Measurements from ENCODE around the gene TOGARAM2.

The TOGARAM2 gene

DNA sequence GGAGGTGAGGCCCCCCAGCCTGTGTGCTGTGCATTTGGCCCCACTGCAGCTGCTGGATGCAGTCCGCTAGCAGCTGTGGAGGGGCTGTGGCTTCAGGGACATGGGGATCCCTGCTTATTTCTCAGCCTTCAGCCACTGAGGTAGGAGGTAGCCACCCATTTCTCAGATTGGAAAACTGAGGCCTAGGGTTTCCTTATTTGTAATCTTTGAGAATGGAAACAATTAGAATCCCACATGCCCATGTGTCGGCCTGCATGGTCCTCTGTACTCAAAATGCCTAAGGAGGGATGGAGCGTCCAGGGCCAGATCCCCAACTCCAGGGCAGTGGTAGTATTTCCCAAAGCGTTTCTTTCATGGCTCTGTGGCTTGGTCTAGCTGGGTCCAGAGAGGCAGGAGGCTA is 42.1 kb downstream of the TOGARAM2 start:
- no peak for DNase-seq

GRCh38 chr2:29024882-29025430 is 43.9 kb downstream of the TOGARAM2 start:
- no peak for DNase-seq

- DNase-seq, result no peak
Observed at GRCh38 chr2:29025711-29026110, 44.6 kb downstream of the TOGARAM2 start.

- DNase-seq, result no peak
Observed at GRCh38 chr2:29031046-29031445, 49.9 kb downstream of the TOGARAM2 start.

- DNase-seq, result no peak
Observed at GRCh38 chr2:29032189-29032588, 51.1 kb downstream of the TOGARAM2 start.

DNA sequence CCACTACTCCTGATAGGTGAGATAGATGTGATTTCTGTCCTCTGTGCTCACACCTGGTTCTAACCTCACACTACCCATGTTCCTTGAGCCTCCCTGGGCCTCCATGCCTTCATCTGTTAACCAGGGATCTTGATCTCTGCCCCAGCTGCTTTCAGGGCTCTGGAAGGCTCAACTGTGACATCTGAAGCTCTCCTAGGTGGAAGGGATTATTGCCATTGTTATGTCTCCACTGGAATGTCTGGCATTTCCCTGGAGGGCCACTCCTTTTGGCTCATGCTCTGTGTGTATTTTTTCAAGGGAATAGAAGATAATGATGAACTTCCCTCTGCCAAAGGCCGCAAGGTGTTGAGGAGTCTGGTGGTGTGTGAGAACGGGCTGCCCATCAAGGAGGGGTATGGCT is 52.1 kb downstream of the TOGARAM2 start:
- no peak for DNase-seq

- no peak for DNase-seq
Observed at GRCh38 chr2:29033656-29034055, 52.6 kb downstream of the TOGARAM2 start.

GRCh38 chr2:29035016-29035745 is 54.1 kb downstream of the TOGARAM2 start:
- DNase-seq, result no peak

GRCh38 chr2:29039718-29040480 is 58.8 kb downstream of the TOGARAM2 start:
- no peak for DNase-seq

DNA sequence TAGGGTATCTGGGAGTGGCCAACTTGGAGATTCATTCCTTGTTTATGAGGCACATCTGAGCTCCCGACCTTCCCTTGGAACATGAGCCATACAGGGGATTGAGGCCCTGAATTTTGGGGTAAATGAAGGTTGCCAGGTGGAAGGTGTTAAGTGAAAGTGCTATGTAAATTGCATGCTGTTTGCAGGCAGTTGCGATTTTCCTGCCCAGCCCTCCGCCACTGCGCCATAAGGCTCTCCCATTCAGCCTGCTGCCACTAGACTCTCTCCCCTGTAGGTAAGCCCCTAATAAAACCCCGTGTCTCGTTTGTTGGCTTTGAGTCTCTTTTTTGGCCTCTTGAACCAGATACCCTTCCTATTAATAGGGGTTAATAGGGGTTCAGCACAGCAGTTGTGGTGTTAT is 59.5 kb downstream of the TOGARAM2 start:
- DNase-seq, result no peak

DNA sequence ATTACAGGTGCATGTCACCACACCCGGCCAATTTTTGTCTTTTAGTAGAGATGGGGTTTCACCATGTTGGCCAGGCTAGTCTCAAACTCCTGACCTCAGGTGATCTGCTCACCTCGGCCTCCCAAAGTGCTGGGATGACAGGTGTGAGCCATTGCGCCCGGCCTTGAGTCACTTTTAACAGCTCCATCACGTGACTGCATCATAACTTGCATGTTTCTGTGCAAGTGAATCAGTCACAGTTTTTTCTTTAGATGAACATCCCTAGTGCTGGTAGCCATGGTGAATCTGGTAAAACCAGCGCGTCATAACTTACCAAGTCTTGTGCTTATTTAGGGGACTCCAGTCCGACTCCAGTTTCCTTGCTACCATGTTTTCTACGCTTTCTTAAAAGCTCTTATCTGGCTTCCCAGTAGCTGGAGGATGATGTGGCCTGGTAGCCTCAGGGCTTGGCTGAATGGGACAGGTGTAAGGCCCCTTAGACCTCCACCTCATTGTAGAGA is 60.1 kb downstream of the TOGARAM2 start:
- DNase-seq, result no peak

DNA sequence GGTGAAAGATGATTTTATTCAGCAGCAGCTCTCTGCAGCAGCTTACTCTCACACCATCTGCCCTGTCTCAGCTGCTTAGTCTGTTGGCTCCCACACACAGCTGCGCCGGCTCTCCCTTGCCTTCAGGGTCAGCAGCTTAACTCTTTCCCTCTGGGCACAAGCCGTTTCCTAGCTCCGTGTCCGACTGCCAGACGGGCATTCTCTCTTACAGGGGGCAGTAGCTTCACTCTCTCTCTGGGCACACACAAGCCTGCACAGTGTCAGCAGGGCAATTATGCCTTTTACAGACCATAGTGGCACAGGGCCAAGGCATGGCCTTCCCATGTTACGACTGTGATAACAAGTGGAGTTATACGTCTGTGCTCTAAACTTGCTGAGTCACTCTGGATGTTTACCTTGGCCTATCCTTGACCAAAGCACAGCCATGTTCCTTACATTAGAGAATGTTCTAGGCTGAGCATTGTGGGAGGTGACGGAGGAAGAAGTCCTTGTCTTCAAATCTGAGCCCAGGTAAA is 61.5 kb downstream of the TOGARAM2 start:
- DNase-seq, result no peak

- no peak for DNase-seq
Observed at GRCh38 chr2:29044459-29044858, 63.4 kb downstream of the TOGARAM2 start.

DNA sequence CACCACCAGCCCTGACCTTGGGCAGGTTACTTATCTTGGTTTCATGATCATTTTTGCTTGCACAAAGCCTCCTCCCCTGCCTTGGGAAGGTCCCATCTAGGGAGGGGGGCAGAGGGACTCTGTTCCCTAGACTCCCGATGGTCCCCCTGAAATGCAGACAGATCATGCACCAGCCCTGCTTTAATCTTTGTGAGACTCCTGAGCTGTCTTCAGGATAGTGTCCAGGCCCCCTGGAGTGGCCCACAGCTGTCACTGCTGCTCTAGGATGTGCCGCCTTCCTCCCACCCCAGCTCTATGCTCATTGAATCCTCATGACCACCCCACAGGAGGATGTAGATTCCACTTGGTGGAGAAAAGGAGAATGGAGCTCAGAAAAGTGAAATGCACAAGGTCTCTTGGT is 65.2 kb downstream of the TOGARAM2 start:
- no peak for DNase-seq

GRCh38 chr2:29047083-29047845 is 66.2 kb downstream of the TOGARAM2 start:
- no peak for DNase-seq

DNA sequence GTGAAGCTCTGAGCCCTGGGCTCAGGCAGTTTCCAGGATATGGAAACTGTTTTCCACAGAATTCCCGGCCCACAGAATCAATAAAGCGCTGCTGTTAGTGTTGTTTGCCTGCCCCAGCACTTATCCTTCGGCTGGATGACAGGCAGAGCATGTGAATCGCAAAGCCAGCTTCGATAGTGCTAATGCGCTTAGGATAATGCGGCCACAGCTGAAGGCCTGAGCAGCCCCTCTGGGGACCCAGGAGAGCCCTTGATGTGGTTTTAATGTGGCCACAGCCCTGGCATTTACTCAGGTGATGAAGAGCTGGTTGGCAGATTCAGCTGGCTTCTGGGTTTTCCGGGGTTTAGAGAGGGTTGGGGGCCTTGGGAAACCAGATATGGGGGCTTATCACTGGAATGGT is 69.5 kb downstream of the TOGARAM2 start:
- no peak for DNase-seq

DNA sequence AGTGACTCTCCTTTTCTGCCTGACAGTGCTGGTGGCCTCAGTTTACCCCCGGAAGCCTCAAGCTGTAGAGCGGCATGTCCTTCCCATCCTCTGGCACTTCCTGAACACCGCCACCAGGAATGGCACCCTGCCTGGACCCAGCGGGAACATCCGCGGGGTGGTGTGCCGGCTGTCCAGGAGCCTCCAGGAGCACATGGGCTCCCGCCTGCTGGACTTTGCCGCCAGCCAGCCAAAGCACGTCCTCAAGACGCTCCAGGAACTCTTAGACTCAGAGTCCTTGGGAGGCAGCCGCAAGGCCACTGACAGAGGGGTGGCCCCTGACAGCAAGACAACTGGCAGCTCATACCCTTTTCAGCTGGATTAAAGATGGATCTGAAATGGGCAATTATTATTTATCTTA is 70.6 kb downstream of the TOGARAM2 start:
- DNase-seq, result no peak

DNA sequence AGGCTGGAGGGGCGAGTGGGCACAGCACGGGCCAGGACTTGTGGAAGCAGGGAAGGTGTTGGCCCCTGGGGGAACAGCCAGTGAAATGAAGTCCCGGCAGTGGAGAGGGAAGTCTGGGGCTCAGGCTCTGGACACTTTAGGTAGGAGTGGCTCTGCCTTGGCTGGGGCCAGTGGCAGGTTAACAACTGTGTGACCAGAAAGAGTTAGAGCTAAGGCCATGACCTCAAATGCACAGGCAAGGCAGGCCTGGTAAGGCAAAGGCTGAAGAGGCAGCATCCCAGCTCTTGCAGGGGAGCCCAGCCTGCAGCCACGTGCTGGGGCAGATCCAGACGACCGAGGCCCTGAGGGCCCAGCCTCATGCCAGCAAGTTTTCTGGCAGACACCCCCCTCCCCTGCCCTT is 71.7 kb downstream of the TOGARAM2 start:
- DNase-seq, result no peak

- no peak for DNase-seq
Observed at GRCh38 chr2:29053223-29053622, 72.1 kb downstream of the TOGARAM2 start.

DNA sequence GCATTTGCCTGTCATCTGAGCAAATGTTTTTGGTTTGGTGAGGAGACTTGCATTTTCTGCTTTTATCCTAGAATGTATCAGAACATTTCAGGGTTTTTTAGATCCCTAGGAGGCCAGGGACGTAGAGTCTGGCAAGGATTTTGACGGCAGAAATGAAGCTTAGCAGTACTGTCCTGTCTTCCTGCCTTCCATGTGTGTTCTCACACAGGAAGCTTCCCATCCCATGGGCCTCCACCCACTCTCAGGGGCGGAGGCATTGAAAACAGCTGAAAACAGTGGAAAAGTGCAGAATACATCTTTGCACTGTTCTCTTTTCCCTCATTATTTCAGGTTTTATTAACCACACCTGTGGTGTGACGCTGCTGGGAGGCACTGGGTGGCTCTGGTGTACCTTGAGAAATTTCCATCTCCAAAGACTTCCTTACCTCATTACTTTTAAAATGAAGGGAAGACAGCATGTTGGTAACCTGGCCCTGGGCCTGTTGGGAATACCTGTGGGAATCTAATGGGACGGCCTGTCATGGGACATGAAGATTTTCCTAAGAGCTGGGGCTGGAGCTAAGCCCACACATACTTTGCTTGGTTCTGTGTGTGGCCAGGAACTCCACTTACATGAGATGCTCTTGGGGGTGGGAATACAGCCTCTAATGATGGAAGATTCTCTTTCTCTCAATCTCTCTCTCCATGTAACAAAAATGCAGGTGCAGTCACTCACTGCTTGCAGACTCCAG is 72.7 kb downstream of the TOGARAM2 start:
- DNase-seq, result no peak

DNA sequence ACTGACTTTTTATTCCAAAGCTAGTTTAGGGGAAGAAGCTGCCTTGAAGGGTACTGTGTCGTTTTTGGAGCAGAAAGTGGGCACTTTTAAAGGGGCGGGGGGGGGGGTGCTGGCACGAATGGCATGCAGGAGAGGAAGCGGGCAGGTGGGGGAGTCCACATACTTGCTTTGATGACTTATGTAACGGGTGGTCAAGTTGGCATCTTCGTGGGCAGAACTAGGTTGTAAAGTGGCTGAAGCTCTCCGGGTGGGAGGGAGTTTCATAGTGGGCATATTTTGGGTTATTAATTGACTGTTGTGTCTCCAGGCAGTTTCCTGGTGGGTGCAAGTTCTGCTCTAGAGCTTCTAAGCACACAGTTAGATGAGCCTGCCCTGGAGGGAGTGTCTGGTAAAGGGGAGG is 73.3 kb downstream of the TOGARAM2 start:
- no peak for DNase-seq

- no peak for DNase-seq
Observed at GRCh38 chr2:29055601-29056000, 74.5 kb downstream of the TOGARAM2 start.
